Fibroblast of lung (primary cell): ENCODE measurements around the gene SCAPER. TPM values are rescaled to one million over a fixed set of nuclear protein-coding genes. Genes with fewer than 3 reads are reported as not detected.

Experiments
- DNase-seq, 2 donors: peaks; one replicate each; pipeline versions ENCODE4 v3.0.0 to v3.0.0-alpha.2; 2010; ENCODE audit warnings: low read depth in 2 of 2
- H2AFZ ChIP-seq: 2 replicates; pipeline ENCODE4 v1.5.1; 2012; ENCODE audit warnings: low read length, control low read depth, inconsistent platforms
- H3K27ac ChIP-seq: 2 replicates; pipeline ENCODE4 v1.5.1; 2011; ENCODE audit warnings: low read length, control low read depth; ENCODE audit not compliant: insufficient read depth
- H3K27me3 ChIP-seq: 2 replicates; pipeline ENCODE4 v1.5.1; 2011; ENCODE audit warnings: mild to moderate bottlenecking, low read length; ENCODE audit not compliant: control insufficient read depth, insufficient read depth
- H3K36me3 ChIP-seq: 2 replicates; pipeline ENCODE4 v1.5.1; 2011; ENCODE audit warnings: low read length; ENCODE audit not compliant: control insufficient read depth, insufficient read depth
- H3K4me1 ChIP-seq: 2 replicates; pipeline ENCODE4 v1.5.1; 2011; ENCODE audit warnings: low read length; ENCODE audit not compliant: control insufficient read depth, insufficient read depth; ENCODE audit errors: extremely low read depth
- H3K4me2 ChIP-seq: 2 replicates; pipeline ENCODE4 v1.5.1; 2011; ENCODE audit warnings: low read length, control low read depth; ENCODE audit not compliant: insufficient read depth; ENCODE audit errors: extremely low read depth
- H3K4me3 ChIP-seq, 4 experiments: fragments of 200-600 bp in 1 of 4; sonication (generic) in 1 of 4; replicated peaks in 1 of 4; 2 replicates each; pipeline ENCODE4 v1.5.1; 2011 to 2016; ENCODE audit warnings: low read length in 4 of 4, low read depth in 3 of 4, mild to moderate bottlenecking in 3 of 4, control low read depth in 2 of 4, inconsistent platforms in 1 of 4, mixed read lengths in 1 of 4; ENCODE audit not compliant: insufficient read depth in 1 of 4; ENCODE audit errors: control extremely low read depth in 1 of 4
- H3K79me2 ChIP-seq: 2 replicates; pipeline ENCODE4 v1.5.1; 2012; ENCODE audit warnings: mild to moderate bottlenecking, low read length, inconsistent platforms; ENCODE audit not compliant: control insufficient read depth, insufficient read depth
- H3K9ac ChIP-seq: 2 replicates; pipeline ENCODE4 v1.5.1; 2011; ENCODE audit warnings: mild to moderate bottlenecking, low read length, control low read depth; ENCODE audit not compliant: insufficient read depth
- H3K9me3 ChIP-seq: 2 replicates; pipeline ENCODE4 v1.5.1; 2012; ENCODE audit warnings: low read depth, low read length; ENCODE audit not compliant: control insufficient read depth, insufficient read depth
- H4K20me1 ChIP-seq: 2 replicates; pipeline ENCODE4 v1.5.1; 2011; ENCODE audit warnings: low read length; ENCODE audit not compliant: control insufficient read depth, insufficient read depth; ENCODE audit errors: extremely low read depth
- EZH2 ChIP-seq: IDR thresholded peaks from 2 replicates; pipeline ENCODE4 v1.5.1; 2012; ENCODE audit warnings: low read length, control low read depth, mild to moderate bottlenecking; ENCODE audit errors: missing control alignments
- polyA plus RNA-seq, 2 donors: library from polyadenylated mRNA; depleted of rRNA in 1 of 2; stranded (reverse) in 1 of 2; unstranded in 1 of 2; fragments of >200 nt; gene quantifications; 2 replicates each; pipeline ENCODE4 v1.2.1, GENCODE V29; 2011 to 2012; ENCODE audit warnings: missing spikeins in 1 of 2
- total RNA-seq: library from RNA; depleted of rRNA; stranded (reverse); fragments of >200 nt; gene quantifications from 2 replicates; pipeline ENCODE4 v1.2.1, GENCODE V29; 2014
- TF ChIP-seq, protein P1 (sequence below), 2 donors: IDR thresholded peaks in 1 of 2; conservative IDR thresholded peaks in 1 of 2; 1 replicate in 1 of 2; 2 replicates in 1 of 2; pipeline ENCODE4 v1.5.1; 2011 to 2012; ENCODE audit warnings: low read length in 2 of 2, control low read depth in 1 of 2, inconsistent platforms in 1 of 2, low read depth in 1 of 2, mild to moderate bottlenecking in 1 of 2

Gene SCAPER
- total and polyA plus RNA-seq, 2 donors (not counting 1 experiment from before 2014, with no cell fraction given) = 2.3 to 9.1 TPM

DNA sequence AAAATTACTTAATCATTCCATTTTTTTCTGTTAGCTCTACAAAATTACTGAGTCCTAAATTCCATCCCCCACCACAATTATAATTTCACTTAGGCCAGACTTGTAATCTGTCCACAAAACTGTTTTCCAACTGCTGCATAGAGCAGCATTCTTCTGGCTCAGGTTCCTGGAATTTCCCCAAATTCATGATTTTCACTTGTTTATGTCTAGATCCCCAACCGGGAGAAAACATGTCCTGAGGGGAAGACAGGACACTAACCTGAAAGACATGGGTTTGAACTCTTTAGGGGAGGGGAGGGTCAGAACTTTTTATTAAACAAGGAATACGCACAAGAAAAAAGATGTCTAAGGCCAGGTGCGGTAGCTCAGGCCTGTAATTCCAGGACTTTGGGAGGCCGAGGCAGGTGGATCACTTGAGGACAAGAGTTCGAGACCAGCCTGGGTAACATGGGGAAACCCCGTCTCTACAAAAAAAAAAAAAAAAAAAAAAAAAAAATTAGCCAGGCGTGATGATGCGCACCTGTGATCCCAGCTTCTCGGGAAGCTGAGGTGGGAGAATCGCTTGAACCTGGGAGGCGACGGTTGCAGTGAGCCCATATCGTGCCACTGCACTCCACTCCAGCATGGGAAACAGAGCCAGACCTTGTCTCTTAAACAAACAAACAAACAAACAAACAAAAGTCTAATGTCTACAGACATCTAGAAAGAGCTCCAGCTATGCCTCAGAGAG, 595.4 kb downstream of the SCAPER start:
- H3K36me3 ChIP-seq = no peaks in the 10 kb centered on the region
- H3K27me3 ChIP-seq = no peaks in the 10 kb centered on the region
- TF ChIP-seq, protein P1, sequence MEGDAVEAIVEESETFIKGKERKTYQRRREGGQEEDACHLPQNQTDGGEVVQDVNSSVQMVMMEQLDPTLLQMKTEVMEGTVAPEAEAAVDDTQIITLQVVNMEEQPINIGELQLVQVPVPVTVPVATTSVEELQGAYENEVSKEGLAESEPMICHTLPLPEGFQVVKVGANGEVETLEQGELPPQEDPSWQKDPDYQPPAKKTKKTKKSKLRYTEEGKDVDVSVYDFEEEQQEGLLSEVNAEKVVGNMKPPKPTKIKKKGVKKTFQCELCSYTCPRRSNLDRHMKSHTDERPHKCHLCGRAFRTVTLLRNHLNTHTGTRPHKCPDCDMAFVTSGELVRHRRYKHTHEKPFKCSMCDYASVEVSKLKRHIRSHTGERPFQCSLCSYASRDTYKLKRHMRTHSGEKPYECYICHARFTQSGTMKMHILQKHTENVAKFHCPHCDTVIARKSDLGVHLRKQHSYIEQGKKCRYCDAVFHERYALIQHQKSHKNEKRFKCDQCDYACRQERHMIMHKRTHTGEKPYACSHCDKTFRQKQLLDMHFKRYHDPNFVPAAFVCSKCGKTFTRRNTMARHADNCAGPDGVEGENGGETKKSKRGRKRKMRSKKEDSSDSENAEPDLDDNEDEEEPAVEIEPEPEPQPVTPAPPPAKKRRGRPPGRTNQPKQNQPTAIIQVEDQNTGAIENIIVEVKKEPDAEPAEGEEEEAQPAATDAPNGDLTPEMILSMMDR (conservative IDR thresholded peaks at IDR 0.05 in 1 of 2, IDR thresholded peaks at IDR 0.05 in 1 of 2; ENCODE audit: low read depth in 1 of 2, low read length in 2 of 2) = no peak
- no peak for TF ChIP-seq EZH2
- peaks cover 45% of the 10 kb centered on the region for H3K79me2 ChIP-seq
- H3K9ac ChIP-seq = no peak overlapping the region
- peak in 1 of 2 donors; percentile 25 for DNase-seq
- no peaks in the 10 kb centered on the region for H4K20me1 ChIP-seq
- H3K27ac ChIP-seq = no peak overlapping the region
- peak overlapping the region; percentile 82 to 95 (median 88) for H3K4me3 ChIP-seq
- H2AFZ ChIP-seq = no peak overlapping the region
- H3K4me1 ChIP-seq = no peaks in the 10 kb centered on the region
- no peaks in the 10 kb centered on the region for H3K9me3 ChIP-seq
- peak overlapping the region; percentile 64 for H3K4me2 ChIP-seq

DNA sequence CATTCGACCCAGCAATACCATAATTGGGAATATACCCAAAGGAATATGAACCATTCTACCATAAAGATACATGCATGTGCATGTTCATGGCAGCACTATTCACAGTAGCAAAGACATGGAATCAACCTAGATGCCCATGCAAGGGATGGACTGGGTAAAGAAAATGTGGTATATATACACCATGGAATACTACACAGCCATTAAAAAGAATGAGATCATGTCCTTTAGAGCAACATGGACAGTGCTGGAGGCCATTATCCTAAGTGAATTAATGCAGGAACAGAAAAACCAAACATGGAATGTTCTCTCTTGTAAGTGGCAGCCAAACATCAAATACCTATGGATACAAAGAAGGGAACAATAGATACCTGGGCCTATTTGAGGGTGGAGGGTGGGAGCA, 601.2 kb downstream of the SCAPER start:
- Histone ChIP-seq H3K27ac (no peak overlapping the region), H3K79me2 (peaks cover 66% of the 10 kb centered on the region), H3K4me2 (no peak overlapping the region), H3K4me1 (no peaks in the 10 kb centered on the region), H2AFZ (no peak overlapping the region), H3K27me3 (no peaks in the 10 kb centered on the region), H3K9ac (no peak overlapping the region), H4K20me1 (no peaks in the 10 kb centered on the region), H3K4me3 (no peak overlapping the region), H3K9me3 (no peaks in the 10 kb centered on the region), H3K36me3 (no peaks in the 10 kb centered on the region)
- DNase-seq = no peak
- TF ChIP-seq, protein P1 (conservative IDR thresholded peaks at IDR 0.05 in 1 of 2, IDR thresholded peaks at IDR 0.05 in 1 of 2; ENCODE audit: low read depth in 1 of 2, low read length in 2 of 2) = no peak
- TF ChIP-seq EZH2 = no peak

DNA sequence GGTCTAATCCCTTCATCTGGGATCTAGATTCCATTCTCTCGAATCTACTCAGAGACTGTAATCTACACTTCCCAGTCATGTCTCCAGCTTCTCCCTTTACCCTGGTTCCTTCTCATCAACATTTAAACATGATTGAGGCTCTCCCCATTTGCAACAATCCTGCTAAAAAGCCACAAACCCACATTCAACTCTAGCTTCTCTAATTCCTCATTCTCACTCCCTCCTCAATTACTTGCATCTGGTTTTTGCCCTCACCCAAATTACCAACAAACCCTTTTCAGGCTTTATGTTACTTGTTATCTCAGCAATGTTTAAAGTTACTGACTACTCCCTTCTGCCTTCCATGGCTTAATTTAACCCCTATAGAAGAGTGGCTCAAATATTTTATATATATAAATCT, 605.4 kb downstream of the SCAPER start:
- no peak overlapping the region for H3K4me2 ChIP-seq
- TF ChIP-seq, protein P1 (conservative IDR thresholded peaks at IDR 0.05 in 1 of 2, IDR thresholded peaks at IDR 0.05 in 1 of 2; ENCODE audit: low read depth in 1 of 2, low read length in 2 of 2) = no peak
- TF ChIP-seq EZH2 = no peak
- H3K36me3 ChIP-seq = no peaks in the 10 kb centered on the region
- H3K27me3 ChIP-seq = no peaks in the 10 kb centered on the region
- no peak overlapping the region for H3K9ac ChIP-seq
- H3K79me2 ChIP-seq = peaks cover 55% of the 10 kb centered on the region
- H2AFZ ChIP-seq = no peak overlapping the region
- DNase-seq = no peak
- H3K9me3 ChIP-seq = no peaks in the 10 kb centered on the region
- no peaks in the 10 kb centered on the region for H3K4me1 ChIP-seq
- H4K20me1 ChIP-seq = no peaks in the 10 kb centered on the region
- H3K27ac ChIP-seq = no peak overlapping the region
- no peak overlapping the region for H3K4me3 ChIP-seq
